HG02759 (cell line): Measurements from ENCODE around the gene ADARB2.

Source experiments
- ATAC-seq: cut with Tn5 transposase; IDR thresholded peaks from one replicate; pipeline ENCODE4 v1.9.1; 2021; ENCODE audit warnings: mild to moderate bottlenecking, moderate library complexity; ENCODE audit not compliant: unreplicated experiment

ADARB2 gene

DNA sequence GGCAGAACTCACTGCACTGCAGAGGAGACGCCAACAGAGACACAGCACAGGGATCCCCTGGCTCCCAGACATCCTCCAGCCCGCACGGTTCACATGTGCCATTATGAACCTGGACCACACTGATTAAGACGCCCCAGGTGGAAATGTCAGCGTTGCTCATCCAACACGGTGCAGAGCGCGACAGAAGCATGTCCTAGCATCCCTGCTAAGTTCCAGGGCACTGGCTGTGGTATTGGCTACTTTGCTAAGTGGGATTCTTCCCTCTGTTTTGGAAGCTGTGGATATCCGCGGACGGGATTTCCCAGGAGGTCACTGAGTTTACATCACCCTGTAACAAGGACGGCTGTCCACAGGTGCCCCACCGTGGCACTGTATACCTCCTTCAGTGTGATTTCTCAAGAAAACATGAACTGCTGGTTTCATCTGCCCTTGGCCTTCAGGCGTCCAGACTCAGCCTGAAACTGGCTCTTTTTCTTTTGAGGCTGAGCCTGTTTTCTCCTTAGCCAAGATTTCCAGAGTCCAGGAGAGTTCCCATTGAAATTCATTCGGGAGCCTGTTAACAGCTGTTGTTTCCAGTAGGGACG is 357.1 kb downstream of the ADARB2 start:
- no peak for ATAC-seq

GRCh38 chr10:1379601-1380000 is 357.7 kb downstream of the ADARB2 start:
- no peak for ATAC-seq

DNA sequence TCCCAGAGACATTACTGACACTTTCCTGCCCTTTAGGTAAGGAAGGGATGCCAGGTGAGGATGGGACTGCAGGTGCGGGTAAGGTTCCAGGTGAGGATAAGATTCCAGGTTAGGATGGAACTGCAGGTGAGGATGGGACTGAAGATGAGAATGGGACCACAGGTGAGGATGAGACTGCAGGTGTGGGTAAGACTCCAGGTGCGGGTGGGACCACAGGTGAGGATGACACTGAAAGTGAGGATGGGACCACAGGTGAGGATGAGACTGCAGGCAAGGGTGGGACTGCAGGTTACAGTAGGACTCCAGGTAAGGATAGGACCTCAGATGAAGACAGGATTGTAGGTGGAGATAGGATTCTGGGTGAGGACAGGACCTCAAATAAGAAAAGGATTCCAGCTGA is 358.9 kb downstream of the ADARB2 start:
- no peak for ATAC-seq

GRCh38 chr10:1377740-1378397 is 359.5 kb downstream of the ADARB2 start:
- no peak for ATAC-seq

DNA sequence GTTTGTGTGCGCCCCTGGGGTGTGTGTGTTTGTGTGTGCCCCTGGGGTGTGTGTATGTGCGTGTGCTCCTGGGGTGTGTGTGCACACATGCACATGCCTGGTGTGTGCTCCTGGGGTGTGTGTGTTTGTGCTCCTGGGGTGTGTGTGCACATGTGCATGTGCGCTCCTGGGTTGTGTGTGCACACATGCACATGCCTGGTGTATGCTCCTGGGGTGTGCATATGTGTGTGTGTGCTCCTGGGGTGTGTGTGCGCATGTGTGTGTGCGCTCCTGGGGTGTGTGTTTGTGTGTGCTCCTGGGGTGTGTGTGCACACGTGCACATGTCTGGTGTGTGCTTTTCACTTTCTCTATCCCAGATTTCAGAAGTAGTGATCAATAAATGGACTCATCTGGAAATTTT is 360.1 kb downstream of the ADARB2 start:
- no peak for ATAC-seq

GRCh38 chr10:1376384-1376945 is 360.9 kb downstream of the ADARB2 start:
- ATAC-seq: no peak

- ATAC-seq: no peak
Measured at GRCh38 chr10:1375346-1376170, 361.8 kb downstream of the ADARB2 start.

- no peak for ATAC-seq
Measured at GRCh38 chr10:1374511-1375345, 362.6 kb downstream of the ADARB2 start.

- ATAC-seq: no peak
Measured at GRCh38 chr10:1373287-1373686, 364.0 kb downstream of the ADARB2 start.

DNA sequence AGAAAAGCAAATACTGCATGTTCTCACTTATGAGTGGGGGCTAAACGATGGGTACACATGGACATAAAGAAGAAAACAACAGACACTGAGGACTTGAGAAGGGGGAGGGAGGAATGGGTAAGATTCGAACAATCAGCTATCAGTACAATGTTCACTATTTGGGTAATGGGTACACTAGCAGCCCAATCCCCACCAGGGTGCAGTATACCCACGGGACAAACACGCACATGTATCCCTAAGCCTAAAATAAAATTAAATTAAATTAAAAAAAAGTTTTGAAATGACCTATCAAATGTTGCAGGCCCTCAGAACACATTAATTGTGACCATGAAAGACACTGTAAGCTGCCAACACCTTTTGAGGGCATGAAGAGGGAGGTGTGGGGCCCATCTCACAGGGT is 365.1 kb downstream of the ADARB2 start:
- no peak for ATAC-seq

- ATAC-seq: no peak
Measured at GRCh38 chr10:1370298-1370697, 367.0 kb downstream of the ADARB2 start.

GRCh38 chr10:1369665-1370064 is 367.7 kb downstream of the ADARB2 start:
- no peak for ATAC-seq

GRCh38 chr10:1369197-1369596 is 368.1 kb downstream of the ADARB2 start:
- no peak for ATAC-seq

DNA sequence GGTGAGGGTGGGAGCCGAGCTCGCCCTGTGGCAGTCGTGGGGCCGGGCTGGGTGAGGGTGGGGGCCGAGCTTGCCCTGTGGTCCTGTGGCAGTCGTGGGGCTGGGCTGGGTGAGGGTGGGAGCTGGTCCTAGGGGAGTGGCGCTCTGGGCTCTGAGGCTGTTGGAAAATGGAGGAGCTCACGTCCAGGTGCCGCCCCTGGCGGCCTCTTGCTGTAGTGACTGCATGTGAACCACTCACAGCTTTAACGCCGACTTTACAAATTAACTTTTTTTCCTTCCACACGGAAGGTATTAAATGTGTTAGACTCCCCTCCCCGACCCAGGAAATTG is 368.5 kb downstream of the ADARB2 start:
- no peak for ATAC-seq

- ATAC-seq: no peak
Measured at GRCh38 chr10:1367938-1368841, 369.1 kb downstream of the ADARB2 start.

- ATAC-seq: no peak
Measured at GRCh38 chr10:1366811-1367425, 370.4 kb downstream of the ADARB2 start.

DNA sequence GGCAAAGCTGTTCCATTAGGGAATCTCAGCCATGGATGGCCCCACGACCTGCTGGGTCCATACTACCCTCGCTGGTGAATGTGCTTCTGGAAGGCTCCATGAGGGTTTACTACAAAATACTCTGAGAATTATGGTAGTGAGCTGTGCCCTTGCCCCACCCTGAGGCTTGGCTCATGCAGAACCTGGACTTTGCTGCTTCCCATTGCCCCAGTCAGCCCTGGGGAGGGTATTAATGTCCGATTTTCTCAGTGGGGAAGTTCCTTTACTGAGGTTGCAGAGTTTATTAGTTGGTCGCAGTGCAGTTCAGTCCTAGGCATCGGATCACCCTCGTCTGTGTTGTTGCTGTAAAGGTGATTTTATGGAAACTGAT is 371.0 kb downstream of the ADARB2 start:
- no peak for ATAC-seq

GRCh38 chr10:1365540-1366321 is 371.6 kb downstream of the ADARB2 start:
- no peak for ATAC-seq
